GM12892 (cell line): Measurements from ENCODE around the gene ANXA7.

Experiments used
- POLR2A ChIP-seq: IDR thresholded peaks from 2 replicates; pipeline ENCODE4 v1.6.1; 2011; ENCODE audit warnings: low read depth, low read length, control low read depth
- POLR2AphosphoS5 ChIP-seq: IDR thresholded peaks from 2 replicates; pipeline ENCODE4 v1.6.1; 2011; ENCODE audit warnings: low read depth, low read length, control low read depth
- TAF1 ChIP-seq: IDR thresholded peaks from 2 replicates; pipeline ENCODE4 v1.6.1; 2011; ENCODE audit warnings: low read depth, mild to moderate bottlenecking, control low read depth, low read length, borderline replicate concordance

DNA sequence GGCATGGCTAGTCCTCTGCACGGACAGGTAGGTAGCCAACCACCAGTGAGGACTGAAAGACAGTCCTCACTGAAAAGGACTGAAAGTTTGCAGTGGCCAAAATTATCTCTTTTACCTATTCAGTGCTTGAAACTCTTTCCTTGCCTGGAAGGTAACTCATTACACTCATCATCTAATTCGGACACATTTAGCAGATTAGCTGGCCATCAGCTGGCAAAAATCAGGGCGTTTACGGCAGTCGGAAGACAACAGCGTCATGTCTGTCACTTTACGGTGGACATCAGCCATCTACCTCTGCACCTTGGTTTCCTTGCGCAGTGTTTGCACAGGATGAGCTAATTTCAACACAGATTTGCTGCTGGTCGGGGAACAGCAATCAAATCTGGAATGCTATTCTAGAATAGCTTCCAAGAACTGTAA lies 740 bp downstream of the ANXA7 start:
- TF ChIP-seq POLR2A (peak; percentile 66; the same call in 1 of the 2 replicates), POLR2AphosphoS5 (peak; percentile 60; the same call in 1 of the 2 replicates), TAF1 (no peak)
